D721Med (cell line): ENCODE results near the gene F8A2.

Source experiments
- DNase-seq: peaks from one replicate; pipeline ENCODE4 v3.0.0; 2011; ENCODE audit warnings: low spot score; ENCODE audit not compliant: insufficient read length
- FAIRE-seq: peaks from 2 replicates; lab custom pipeline; 2011; peaks lifted over from hg19 to GRCh38; lab: Jason Lieb, UNC
- CTCF ChIP-seq: IDR thresholded peaks from 2 replicates; pipeline ENCODE4 v1.5.1; 2012; ENCODE audit warnings: mild to moderate bottlenecking, control low read depth; ENCODE audit not compliant: insufficient read depth; ENCODE audit errors: missing control alignments

Gene F8A2

GRCh38 chrX:155406429-155406828 is 24.5 kb downstream of the F8A2 start:
- TF ChIP-seq CTCF = no peak
- DNase-seq = no peak
- no peak for FAIRE-seq

DNA sequence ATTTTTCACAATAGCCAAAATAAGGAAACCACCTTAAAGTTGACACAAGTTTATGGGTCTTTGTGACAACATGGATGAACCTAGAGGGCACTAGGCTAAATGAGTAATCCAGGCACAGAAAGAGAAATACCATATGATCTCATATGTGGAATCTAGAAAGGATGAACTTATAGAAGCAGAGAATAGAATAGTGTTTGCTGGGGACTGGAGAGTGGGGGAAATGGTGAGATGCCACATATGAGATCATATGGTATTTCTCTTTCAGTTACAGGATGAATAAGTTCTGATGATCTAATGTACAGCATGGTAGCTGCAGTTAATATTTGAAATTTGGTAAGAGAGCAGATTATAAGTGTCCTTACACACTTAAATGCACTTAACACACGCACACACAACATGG is 35.9 kb downstream of the F8A2 start:
- no peak for TF ChIP-seq CTCF
- DNase-seq = no peak
- FAIRE-seq = no peak
